ENCODE measurements around the gene DBN1. TPM values are rescaled to one million over a fixed set of nuclear protein-coding genes. Genes with fewer than 3 reads are reported as not detected.

DBN1 gene
- total RNA-seq: 106 and 126 TPM in 2 replicates

GRCh38 chr5:177473443-177474001 is at the start of gene DBN1:
DBN1 (minus strand) TSS chr5:177473634; CDS start chr5:177473521, 113 bp downstream.

GRCh38 chr5:177516601-177517568 is 43.5 kb upstream of the DBN1 start, which contains the start of gene DDX41:
DDX41 (minus strand) TSS chr5:177516961; CDS start chr5:177516945, 16 bp downstream.

DNA sequence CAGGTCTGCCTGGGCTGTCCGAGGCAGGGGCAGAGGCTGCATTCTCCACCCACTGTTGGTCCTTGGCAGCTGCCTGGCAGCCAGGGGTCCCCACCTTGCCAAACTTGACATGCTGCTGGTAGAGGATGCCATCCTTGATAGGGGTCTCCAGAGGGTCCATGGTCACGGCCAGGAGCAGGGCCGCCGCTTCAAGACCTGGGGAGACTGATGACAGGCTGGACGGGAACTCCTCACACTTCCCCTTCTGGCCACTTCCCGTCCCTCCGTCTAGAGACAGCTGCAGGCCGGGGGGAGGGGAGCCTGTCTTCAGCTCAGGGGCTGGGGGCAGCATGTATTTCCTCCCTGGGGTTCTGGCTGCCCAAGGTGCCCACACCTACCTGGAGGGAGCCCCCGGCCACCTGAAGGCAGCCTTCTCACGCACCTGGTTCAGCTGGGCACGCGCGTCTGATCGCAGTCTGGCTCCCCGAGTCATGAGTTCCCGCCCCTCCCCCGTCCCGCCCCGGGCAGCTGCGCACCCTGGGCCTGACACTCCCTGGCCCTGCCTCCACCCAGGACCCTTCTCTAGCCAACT is 36.0 kb upstream of the DBN1 start, which contains the start of gene DOK3:
DOK3 (minus strand) TSS at position 446 of the 571 bp plus-strand sequence; CDS start at position 160, 286 bp downstream.

GRCh38 chr5:177497292-177498012 is 24.0 kb upstream of the DBN1 start, which contains the start of gene PDLIM7:
PDLIM7 (minus strand) TSS chr5:177497604; CDS start chr5:177496512, 1,092 bp downstream.

DNA sequence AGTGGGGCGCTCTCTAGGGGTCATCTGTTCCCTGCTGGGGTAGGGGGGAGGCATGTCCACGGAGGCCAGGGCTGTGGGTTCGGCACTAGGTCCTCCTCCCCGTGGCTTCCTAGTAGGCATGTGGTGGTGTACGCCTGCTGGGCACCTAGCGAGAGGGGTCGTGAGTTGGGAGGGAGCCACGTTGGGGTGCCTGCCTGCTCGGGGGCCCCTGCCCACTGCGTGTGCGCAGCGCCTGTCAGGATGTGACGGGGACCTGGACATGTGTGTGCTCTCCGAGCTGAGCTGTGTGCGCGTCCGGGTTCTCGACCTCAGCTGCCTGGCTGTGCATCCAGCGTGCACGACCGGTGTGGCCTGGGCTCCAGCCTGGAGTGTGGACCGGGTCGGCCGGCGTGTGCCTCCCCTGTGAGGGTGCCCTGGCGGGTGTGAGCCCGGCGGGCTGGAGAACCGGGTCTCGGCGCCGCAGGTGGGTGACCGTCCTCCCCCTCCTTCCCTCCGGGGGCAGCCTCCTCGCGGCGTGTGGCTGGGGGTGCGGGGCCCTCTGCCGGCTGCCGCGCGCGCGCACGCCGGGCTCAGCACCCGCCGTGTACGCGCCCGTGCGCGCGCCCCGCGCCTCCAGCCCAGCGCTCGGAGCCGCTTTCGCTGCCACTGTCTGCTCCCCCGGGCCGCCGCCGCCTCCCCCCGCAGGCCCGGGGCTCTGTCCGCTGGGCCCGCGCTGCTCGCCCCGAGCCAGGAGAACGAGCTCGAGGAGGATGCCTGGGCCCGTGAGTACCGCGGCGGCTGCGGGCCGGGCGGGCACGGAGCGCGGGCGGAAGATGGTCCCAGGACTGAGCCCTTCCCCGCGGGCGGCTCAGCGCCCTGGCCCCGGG is 27.0 kb downstream of the DBN1 start, which contains the start of gene PRR7:
PRR7 (plus strand) TSS at position 615 of the 866 bp plus-strand sequence. CDS start 8,254 bp downstream, outside the sequence.

DNA sequence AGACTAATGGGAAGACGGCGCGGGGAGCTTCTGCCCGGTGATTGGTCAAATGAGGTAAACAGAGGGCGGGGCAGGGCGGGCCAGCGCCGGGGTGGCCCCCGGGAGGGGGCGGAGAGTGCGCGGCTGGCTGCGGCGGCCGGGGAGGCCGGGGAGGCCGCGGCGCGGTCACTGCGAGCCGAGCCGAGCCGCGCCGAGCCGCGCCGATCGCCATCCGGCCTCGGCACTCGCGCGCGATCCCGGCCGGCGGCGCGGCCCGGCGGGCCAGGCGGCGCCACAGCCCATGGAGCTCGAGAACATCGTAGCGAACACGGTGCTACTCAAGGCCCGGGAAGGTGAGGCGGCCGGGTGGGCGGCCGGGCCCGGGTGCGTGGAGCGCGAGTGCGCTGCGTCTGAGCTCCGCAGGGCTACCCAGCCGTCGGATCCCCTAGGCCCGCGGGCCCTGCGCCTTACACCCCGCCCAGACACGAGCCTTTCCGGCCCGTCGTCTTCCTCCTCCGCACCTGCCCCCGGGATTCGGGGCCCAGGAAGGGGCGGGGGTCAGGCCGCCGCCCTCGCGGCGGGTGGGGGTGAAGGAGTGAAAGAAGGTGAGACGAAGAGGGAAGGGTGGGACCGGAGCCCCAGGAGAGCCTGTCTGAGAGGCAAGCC is 46.7 kb downstream of the DBN1 start, which contains the start of gene GRK6:
GRK6 (plus strand) TSS at position 111 of the 645 bp plus-strand sequence; CDS start at position 281, 170 bp downstream.

DNA sequence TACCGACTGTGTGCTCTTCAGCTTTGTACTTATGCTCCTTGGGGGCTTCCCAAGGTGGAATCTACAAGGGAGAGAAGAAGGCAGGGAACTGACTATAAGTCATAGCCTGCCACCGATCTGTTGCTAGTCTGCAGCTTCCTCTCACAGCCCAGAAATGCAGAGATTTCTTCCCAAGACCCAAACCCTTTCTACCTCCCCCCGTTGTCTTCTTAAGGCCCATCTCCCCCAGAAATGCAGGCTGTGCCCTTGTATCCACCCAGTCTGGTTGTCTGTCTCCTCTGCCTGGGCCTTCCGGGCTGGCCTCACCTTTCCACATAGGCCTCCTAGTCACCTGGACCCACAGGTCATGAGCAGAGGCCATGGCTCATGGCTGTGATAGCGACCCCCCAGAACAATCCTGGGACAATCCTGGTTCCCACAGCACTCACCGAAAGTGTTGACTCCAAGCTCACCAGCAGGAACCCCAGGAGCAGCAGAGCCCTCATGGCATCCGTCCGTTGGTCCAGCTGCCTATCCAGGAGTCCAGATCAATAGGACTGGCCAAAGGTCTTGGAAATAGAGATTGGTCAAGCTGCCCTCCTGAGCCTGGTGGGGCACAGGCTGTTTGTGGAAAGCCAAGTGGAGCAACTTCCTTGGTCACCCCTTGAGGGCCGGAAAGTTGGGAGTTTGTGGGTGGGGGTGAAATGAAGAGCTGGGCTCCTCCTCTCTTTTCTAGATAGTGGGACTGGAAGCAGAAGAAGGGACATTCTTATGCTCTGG is 64.2 kb downstream of the DBN1 start, which contains the start of gene F12:
F12 (minus strand) TSS at position 522 of the 759 bp plus-strand sequence; CDS start at position 485, 37 bp downstream.

Other genes starting within 250 kb of the DBN1 start
- 10.7 and 12.6 TPM in 2 replicates for gene RAB24, start 169.9 kb downstream of the DBN1 start, total RNA-seq
- 154 and 208 TPM in 2 replicates for gene PRELID1, start 169.8 kb downstream of the DBN1 start, total RNA-seq
- gene MXD3, start 161.7 kb downstream of the DBN1 start, total RNA-seq: 4.7 and 28.7 TPM in 2 replicates
- gene LMAN2, start 122.0 kb downstream of the DBN1 start, total RNA-seq: 258 and 315 TPM in 2 replicates
- gene RGS14, start 115.7 kb downstream of the DBN1 start, total RNA-seq: 15.5 and 17.8 TPM in 2 replicates
- not detected in 2 replicates for gene SLC34A1, start 89.2 kb downstream of the DBN1 start, total RNA-seq
- gene PFN3, start 73.0 kb downstream of the DBN1 start, total RNA-seq: not detected in 2 replicates
- 7.5 and 8.3 TPM in 2 replicates for gene F12, start 64.1 kb downstream of the DBN1 start, total RNA-seq
- gene GRK6, start 47.0 kb downstream of the DBN1 start, total RNA-seq: 42.3 and 51.4 TPM in 2 replicates
- gene PRR7, start 26.8 kb downstream of the DBN1 start, total RNA-seq: 22.4 and 35.6 TPM in 2 replicates
- gene PDLIM7, start 24.0 kb upstream of the DBN1 start, total RNA-seq: 157 and 206 TPM in 2 replicates
- gene DOK3, start 36.2 kb upstream of the DBN1 start, total RNA-seq: 0.53 and 0.55 TPM in 2 replicates
- 82.1 and 121 TPM in 2 replicates for gene DDX41, start 43.3 kb upstream of the DBN1 start, total RNA-seq
- gene FAM193B, start 80.9 kb upstream of the DBN1 start, total RNA-seq: 16.0 and 19.3 TPM in 2 replicates
- 171 and 185 TPM in 2 replicates for gene TMED9, start 118.6 kb upstream of the DBN1 start, total RNA-seq
- gene B4GALT7, start 126.5 kb upstream of the DBN1 start, total RNA-seq: 34.1 and 40.7 TPM in 2 replicates

Measured in hair follicular keratinocyte (primary cell).